HS-5 (cell line): Measurements from ENCODE around the gene PDE6B.
"Not testable (repeated sequence)": the region's sequence is repeated elsewhere in the genome, so short reads cannot be mapped to it uniquely, and the experiment has no call there.

Experiments used
- DNase-seq: peaks from one replicate; pipeline ENCODE4 v3.0.0-alpha.2; 2012; ENCODE audit warnings: low read depth

Gene PDE6B

DNA sequence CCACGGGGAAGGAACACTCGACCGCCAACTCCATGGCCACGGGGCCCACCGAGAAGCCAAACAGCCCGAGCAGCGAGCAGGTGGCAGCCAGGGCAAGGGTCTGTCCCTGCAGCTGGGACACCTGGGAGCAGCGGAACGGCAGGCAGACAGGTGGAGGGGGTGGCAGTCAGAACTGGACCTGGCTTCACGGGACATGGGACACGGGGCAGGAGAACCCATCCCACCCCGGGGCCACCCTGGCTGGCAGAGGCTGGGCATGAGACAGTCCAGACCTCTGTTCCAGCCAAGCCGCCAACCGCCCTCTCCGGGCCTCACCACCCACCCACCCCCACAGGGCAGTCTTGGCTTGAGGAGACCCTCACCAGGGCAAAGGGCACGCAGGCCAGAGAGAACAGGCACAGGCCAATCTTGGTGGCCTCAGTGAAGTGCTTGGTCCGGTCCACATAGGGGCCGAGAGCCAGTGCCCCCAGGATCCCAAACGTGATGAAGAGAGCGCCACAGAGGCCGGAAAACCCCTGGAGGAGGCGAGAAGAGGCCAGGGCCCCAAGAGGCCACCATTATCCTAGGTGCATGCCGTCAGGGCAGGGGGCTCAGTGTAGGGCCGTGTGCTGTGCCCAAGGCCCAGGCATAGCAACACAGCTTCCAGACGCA lies 58.0 kb downstream of the PDE6B start:
- no peak for DNase-seq

DNA sequence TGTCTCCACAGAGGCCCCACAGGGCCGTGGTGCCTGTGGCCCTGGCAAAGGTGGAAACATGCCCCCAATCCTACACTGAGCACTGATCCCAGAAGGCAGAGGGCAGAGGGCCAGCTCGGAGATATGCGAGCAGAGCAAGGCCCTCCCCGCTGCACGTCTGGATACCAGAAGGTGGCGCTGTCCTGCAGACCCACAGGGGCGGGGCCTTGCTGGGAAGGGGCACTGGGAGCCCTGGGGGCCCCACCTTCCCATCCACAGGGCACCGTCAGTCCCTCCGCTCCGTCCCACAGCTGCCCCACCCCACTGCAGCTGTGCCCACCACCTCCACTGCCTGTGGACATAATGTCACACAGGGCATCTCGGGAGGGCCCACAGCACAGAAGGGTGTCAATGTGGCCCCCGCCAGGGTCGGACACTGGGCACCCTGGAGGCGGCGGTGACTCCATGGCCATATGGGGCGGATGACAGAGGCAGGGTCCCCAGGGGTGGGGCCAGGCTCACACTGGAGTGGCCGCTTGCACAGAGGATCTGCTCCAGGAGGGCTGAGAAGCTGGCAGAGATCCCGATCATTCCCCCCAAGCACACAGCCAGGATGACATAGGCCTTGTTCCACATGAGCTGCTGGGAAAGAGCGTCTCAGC lies 58.7 kb downstream of the PDE6B start:
- DNase-seq, result no peak

DNA sequence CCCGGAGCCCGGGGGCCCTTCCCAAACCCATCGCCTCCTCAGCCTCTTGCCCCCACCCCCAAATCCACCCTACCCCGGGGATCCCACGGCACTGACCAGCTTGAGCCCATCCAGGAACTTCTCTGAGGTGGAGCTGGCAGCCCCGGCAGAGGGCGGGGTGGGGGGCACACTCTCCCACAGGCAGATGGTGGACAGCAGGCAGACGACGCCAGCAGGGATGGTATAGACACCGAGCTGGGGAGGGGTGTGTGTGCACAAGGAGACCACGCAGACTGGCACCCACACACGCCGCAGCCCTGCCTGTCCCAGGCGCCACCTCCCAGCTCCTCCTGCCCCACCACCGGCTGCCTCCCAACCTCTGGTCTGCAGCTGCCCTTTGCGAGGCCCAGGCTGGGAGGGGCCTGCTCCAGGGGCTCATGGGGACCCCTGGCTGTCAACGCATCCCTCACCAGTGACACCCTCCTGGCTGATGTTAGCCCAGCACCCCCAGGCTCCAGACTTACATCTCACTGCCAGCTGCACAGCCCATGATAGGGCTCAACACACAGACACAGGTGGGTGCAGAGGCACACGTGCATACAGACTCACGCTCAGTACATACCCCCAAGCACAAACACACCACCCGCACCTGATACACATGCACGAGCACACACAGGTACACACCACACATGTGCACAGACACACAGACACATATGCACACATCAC lies 59.4 kb downstream of the PDE6B start:
- no peak for DNase-seq

DNA sequence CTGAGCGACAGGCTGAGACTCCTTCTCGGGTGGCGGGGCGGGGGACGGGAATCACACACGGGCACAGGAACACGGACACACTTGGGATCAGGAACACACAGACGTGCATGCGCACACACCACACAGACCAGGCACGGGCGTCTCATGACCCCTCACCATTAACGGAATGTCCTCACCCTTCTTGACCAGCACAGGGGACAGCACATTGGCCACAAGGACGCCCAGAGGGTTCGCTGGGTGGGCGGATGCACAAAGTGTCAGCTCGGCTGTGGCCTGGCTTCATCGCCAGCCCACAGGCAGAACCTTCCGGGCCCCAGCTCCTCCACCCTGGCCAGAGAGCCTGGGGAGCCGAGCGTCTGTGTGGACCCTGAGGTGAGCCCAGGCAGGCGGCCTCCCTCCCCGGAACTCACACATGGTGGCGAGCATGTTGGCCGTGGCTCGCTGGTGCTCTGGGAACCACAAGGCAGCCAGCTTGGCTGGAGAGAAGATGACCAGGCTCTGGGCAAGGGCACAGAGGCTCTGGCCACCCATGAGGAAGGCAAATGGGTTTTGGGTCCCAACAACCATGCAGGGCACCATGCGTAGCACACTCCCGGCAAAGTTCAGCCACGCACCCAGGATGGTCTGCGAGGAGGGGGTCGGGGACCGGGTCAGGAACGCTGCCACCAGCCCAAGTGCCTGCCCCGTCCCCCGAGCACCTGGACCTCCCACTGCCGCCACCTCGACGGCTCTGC lies 60.5 kb downstream of the PDE6B start:
- no peak for DNase-seq

DNA sequence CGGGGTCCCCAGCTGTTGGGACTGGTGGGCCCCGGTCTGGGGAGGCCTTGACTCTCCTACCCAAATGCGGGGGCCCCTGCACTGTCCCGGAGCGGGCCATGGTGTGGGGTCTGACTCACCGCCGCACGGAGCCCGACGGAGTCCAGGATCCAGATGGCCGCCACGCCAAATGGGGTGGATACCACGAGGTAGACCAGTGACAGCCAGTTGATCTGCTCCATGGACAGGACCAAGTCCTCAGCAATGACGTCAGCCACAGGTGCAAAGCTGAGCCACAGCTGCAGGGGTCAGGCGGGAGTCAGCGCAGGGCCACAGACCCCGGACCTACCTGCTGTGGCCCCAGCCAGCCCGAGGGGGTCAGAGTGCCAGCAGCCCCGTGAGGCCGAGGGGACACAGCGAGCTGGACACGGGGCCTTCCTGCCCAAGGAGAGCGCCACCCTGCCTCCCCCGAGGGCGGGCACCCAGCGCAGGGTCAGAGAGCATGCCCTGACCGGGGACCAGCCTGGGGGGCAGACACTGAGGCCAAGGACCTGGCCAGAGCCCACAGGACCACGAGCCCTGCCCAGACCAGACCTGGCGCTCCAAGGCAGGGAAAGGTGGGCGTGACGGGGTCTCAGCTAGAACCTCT lies 61.2 kb downstream of the PDE6B start:
- no peak for DNase-seq

DNA sequence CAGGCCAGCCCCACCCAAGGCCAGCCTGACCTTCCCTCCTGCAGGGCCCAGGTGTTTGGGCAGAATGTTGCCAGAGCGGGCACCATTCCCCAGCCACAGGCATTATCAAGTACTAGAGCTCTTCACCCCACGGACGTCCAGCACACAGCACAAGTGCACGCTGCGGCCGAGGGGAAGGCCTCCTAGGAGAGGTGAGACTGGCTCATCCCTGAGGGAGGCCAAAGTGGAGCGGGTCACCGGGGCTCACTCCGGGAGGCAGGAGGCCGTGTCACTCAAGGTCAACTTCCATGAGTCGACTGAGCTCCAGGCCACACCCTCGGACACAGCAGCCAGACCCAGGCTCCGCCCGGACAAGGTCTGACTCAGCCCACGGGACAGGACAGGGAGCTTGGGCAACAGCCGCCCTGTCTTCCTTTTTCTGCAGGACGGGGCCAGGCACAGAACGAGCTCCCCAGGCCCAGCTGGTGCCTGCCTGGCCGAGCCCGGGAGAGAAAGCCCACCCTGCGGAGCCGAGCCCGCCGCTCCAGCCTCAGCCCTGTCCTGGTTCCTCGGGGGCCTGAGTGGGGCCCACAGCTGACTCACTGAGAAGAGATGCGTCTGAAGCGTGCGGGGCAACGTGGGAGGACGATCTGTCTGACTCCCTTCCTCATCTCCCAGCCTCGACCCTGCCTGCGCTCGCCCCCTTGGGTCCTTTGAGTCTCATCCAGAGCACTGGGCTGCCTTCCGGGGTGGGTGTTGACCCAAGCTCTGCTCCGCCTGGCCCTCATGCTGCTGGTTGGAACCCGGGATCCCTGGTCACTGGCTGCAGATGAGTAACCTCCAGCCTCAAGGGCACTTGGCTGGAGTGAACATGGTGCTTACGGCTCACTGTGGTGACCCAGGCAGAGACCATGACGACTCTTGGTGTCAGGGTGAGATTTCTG lies 61.9 kb downstream of the PDE6B start:
- peak; percentile 78 for DNase-seq

DNA sequence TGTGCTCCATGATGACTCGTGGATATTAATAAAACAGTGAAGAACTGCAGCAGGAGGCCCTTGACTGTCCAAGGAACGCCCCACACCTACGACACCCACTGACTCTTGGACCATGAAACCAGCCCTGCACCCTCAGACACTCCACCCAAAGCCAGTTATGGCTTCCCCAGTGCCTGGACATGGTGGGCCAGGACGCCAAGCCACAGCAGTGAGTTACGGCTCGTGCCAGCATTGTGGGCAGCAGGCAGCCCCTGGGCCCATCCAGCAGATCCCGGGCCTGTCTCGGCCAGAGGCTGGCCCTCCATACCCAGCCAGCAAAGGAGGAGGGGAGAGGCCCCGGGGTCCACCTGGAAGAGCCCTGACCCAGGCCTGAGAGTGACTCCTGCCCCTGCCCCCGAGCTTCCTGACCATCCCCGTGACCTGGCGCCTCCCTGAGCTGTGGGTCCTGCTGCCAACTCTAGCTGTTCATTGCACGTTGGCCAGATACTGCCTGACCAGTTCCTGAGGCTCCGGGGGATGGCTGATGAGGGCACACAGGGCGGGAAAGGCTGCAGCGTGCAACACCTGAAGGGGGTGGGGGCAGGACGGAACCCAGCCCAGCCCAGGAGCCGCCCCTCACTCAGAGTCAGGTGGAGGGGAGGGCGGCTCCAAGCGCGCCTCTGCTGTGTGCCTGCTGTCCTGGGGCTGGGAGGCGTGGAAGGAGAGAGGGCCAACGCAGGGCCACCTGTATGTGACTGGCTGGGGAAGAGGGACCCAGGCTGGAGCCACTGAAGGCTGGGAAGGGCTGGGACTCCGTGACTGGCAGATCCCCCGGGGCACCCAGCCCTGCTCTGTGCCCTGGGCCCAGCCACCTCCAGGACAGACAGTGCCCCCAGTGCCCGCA lies 62.8 kb downstream of the PDE6B start:
- DNase-seq, result no peak

DNA sequence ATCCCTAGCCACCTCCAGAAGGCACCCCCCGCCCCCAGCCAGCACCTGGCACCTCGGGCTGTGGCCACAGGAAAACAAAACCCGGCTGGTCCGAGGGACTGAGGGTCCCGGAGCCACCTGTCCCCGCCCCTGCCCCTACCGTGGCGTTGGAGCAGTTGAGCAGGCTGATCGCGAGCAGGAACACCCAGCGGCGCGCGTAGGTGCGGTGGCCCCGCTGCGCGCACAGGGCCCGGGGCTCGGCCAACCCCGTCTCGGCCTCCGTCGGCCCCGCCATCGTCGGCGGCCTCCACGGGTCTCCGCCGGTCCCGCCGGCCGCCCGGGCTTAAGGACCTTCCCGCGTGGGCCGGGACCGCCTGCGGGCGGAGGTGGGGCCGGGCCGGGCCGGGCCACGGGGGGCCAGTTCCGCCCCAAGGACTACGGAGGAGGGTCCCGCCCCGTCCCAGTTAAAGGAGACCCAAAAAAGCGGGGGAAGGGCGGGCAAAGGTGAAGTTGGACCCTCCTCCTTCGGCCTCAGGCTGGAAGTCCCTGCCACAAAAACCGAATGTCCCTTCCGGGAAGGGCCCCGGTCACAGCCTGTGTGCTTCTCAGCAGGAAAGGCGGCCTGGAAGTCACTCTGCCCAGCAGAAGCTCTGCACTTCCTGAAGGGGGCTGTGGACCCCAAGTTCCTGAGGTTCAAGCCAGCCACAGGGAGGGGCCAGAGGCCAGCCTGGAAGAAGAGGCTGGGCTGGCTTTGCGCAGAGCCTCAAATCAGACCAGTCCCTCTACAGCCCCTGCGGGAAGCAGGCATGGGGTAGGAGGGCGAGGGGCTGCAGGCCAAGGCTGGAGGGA lies 63.7 kb downstream of the PDE6B start, which contains the start of gene SLC49A3:
SLC49A3 (minus strand) TSS at position 298 of the 828 bp plus-strand sequence; CDS start at position 274, 24 bp downstream.
- DNase-seq, result no peak

DNA sequence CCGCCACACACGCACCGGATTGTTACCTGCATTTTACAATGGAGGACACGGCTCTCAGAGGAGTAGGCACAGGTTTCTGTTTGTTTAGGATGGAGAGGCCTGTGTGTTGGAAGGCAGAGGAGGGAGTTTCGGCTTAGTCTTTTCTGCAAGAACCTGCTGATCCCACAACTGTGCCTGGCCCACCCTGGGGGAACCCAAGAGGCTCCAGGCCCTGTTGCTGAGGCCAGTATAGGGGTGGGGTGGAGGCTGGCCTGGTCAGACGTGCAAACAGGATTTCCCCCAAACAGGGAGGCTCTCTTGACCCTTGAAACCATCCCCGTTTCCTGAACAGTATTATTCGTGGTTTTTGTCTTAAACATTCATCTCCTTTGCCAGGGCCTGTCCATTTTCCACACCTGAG lies 64.3 kb downstream of the PDE6B start:
- DNase-seq, result no peak

DNA sequence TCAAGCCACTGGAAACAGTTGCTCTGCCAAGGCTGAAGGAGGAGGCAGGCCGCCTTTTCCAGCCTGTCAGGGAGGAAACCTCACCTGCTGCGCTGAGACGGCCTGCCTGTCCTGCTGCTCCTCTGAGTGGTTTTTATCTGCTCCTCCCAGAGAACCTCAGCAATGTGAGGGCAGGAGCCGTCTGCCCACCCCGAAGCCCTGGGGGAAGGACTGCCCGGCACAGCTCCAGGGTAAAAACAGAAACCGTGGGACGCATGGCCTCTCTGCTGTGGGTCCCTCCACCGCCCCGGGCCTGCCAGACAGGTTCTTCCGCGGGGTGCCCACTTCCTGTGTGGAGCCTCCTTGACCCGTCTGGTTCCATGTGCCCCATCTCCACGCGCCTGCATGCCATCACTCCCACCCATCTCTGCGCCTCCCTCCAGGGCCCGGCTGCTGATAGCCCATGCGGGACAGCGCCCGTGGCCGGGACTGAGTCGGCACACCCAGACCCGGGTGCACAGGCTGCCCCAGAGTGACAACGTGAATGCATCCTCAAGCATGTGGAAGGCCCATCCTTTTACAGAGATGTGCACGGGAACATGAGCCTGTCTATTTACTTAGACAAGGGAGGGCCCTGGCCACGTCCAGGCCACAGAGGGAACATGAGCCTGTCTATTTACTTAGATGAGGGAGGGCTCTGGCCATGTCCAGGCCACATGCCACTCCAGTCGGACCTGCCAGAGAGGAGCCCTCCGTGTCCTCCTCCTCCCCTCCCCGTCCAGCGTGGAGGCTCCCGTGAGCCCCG lies 67.6 kb downstream of the PDE6B start:
- no peak for DNase-seq

DNA sequence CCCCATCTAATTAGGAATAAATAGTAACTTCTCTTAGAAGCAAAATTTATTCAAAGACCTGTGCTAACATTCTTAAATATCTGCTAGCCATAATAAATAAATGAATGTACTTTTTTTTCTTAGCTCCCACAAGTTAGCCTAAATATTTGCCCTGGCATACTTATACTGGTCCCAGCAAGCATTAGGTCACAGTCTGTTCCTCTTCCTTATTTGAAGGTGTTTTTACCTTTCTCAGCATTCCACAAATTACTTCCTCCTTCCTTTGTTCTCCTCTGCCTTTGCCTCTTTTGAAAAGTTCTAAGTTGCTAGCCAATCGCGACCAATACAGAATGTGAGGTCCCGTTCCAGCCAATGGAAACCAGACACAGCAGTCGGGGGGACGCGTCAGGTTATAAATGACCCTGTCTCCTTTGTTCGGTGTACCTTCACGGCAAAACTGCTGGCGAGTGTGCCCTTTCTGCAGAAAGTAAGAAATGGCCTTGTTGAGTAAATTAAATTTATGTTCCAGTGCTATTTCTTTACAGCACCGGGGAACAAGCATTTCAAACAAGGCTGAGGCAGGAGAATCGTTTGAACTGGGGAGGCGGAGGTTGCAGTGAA lies 69.1 kb downstream of the PDE6B start:
- DNase-seq, result not testable (repeated sequence)

DNA sequence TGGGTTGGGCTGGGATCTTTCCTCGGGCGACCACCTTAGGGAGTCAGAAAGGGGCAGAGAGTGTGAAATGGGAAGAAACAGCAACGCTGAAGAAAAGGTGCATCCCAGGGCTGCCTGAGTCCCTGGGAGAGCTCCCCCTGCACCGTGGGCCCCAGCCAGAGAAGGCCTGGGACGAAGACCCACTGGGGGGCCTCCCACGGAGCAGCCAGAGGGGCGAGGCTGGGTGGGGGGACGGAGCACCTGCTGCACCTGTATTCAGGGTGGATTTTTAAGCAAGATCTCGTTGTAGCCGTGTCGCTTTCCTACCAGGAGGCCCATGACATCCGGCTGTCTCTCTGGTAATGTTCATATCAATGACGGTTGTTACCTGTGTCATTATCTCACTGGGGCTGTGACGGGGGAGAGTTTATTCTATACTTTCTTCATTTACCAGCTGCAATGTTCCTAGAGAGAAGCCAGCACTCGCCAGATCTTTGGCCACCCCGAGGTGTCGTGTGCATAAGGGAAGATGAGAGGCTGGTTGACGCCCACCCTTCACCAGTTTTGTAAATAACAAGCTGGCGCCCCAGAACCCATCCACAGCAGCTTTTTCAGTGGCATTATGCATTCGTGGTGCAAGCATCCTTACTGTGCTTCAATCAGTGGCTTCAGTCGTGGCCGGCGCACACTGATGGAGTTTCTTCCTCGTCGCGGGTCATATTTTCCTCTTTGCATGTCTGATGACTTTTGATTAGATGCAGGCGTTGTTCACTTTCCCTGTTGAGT lies 74.6 kb downstream of the PDE6B start:
- no peak for DNase-seq

DNA sequence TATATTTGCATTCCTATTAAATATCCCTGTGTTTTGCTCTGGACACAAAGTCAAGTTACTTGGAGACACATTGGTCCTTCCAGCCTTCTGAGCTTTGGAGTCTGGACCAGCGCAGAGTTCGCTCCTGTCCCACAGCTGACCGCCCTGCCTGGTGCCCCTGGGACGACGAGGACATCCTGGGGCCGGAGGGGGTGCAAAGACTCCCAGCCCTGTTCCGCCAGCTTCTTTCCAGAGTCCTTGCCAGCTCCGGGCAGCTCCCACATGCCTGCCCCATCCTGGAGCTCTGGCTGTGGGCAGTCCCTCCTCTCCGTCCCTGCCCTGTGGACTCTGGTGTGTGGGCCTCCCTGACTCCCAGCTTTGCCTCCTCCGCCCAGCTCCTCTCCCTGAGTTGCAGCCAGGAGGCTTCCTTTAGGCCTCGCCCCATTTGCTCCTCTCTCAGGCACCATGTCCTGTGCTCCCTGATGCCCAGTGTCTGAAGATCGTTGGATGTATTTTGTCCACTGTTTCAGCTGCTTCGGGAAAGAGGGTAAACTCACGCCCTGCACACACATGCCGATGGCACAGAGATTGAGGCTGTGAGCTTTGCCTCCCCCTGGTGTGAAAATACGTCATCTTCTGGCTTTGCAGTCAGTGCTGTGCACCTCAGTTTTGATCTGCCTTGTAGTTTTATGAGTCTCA lies 75.4 kb downstream of the PDE6B start:
- DNase-seq, result no peak

DNA sequence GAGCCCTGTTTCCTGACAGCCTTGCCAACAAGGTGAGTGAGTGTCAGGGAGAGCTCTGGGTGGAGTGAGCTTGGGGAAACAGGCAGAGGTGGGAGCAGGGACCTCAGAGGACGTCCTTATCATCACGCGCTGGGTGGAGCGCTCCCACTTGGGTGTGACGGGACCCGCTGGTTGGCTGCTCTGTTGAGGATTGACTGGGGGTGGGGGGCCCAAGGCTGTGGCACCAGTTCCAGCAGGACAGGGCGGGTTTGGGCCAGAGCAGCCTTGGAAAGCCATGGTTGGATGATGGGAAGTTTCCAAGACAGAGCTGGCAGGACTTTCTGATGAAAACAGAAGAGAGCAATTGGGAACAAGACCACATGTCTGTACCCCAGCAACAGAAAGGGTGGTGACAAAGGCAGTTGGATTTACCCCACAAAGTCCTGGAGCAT lies 77.3 kb downstream of the PDE6B start:
- DNase-seq, result no peak

DNA sequence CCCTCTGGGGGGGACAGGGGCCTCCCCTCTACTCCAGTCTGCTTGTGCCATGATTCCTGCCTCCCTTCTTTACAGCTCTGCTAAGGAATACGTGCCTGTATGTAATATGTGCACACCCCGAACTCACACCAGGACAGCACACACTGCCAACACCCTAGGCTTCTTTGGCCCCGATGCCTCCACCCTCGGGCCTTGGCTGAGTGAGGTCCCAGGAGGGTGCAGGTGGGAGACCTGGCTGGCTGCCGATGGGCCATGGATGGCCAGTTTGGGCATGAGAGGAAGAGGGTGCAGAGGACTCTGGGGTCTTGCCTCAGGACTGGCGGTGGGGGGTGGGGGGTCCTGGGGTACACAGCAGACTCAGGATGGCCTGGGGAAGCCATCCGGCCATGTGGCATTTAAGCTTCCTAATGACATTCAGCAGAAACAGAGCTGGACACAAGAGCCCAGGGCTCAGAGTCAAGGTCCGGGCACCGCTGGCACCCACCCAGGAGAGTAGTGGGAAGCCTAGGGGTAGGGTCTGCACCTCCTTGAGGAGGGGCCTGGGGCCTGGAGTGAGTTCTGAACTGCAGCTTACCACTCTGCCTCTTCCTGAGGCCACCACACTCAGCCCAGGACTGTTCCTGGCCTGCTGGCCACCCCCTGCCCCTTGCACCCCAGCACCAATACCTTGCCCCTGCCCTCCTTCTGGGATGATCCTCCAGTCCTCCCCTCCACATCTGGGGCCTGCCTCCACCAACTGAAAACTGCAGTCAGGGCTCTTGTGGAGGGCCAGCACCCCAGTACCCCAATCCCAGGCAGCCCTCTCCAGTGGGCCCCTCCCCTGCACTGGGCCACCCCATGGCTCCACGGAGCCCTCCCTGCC lies 78.2 kb downstream of the PDE6B start:
- no peak for DNase-seq
